NCI-H345 treated with DMSO at 0.1 percent for 48 hours (cell line): Measurements from ENCODE around the gene SEC24D.
A peak's percentile ranks its signal among the peaks of the same experiment; 100 is the strongest.
"Not testable (repeated sequence)": the region's sequence is repeated elsewhere in the genome, so short reads cannot be mapped to it uniquely, and the experiment has no call there.

Experiments used
- DNase-seq: peaks from one replicate; lab custom pipeline; 2025; ENCODE audit not compliant: unreplicated experiment; lab: John Stamatoyannopoulos, UW

SEC24D gene, protein sequence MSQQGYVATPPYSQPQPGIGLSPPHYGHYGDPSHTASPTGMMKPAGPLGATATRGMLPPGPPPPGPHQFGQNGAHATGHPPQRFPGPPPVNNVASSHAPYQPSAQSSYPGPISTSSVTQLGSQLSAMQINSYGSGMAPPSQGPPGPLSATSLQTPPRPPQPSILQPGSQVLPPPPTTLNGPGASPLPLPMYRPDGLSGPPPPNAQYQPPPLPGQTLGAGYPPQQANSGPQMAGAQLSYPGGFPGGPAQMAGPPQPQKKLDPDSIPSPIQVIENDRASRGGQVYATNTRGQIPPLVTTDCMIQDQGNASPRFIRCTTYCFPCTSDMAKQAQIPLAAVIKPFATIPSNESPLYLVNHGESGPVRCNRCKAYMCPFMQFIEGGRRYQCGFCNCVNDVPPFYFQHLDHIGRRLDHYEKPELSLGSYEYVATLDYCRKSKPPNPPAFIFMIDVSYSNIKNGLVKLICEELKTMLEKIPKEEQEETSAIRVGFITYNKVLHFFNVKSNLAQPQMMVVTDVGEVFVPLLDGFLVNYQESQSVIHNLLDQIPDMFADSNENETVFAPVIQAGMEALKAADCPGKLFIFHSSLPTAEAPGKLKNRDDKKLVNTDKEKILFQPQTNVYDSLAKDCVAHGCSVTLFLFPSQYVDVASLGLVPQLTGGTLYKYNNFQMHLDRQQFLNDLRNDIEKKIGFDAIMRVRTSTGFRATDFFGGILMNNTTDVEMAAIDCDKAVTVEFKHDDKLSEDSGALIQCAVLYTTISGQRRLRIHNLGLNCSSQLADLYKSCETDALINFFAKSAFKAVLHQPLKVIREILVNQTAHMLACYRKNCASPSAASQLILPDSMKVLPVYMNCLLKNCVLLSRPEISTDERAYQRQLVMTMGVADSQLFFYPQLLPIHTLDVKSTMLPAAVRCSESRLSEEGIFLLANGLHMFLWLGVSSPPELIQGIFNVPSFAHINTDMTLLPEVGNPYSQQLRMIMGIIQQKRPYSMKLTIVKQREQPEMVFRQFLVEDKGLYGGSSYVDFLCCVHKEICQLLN

DNA sequence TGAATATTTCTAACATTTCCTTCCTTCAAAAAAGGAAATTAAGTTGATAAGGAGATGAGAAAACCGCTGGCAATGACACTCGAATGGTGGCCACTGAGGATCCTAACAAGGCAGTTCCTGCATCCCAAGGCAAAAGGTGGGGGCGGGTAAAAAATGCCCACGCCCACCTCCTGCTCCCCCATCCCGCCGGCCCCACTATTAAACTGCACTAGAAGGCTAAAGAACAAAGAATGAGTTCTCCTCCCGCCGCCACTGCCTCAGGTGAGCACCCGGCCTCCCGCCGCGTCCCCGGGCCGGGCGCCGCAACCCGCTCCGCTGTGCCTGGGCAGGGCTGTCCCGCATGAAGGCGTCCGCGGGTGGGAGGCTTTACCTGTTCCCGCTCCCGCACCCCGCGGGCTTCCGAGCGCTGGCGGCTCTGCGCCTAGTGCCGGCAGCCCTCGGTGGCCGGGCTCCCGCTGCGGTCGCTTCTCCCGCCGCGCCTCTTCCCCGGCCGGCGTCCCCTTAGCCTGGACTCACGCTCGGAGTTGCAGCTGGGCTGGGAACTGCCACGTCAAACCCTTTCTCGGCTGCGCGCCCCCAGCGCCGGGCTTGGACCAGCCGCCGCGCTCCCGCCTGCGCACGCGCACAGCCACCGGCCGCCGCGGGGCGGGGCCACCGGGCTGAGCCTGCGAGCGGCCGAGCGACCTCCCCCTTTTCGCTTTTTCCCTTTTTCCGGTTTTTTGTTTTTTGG lies at the start of gene SEC24D:
SEC24D (minus strand) TSS at position 556 of the 730 bp plus-strand sequence. CDS start 2,430 bp downstream, outside the sequence.
- DNase-seq = peak; percentile 33

DNA sequence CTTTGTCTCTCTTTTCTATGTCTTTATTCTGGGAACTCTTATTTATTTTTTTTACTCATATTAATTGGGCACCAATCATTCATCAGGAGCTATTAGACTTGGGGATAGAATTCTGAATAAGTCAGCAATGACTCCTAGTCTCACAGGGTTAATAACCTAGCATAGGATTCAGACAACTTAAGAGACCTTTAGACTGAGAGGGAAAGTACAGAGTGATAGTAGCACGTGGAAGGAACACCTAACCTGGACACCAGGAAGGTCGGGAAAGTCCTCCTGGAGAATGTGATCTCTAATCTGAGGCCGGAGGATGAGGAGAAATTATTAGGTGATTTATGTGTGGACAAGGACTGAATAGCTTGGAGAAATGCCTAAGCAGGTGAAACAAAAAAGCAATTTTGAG lies 48.8 kb upstream of the SEC24D start:
- no peak for DNase-seq

DNA sequence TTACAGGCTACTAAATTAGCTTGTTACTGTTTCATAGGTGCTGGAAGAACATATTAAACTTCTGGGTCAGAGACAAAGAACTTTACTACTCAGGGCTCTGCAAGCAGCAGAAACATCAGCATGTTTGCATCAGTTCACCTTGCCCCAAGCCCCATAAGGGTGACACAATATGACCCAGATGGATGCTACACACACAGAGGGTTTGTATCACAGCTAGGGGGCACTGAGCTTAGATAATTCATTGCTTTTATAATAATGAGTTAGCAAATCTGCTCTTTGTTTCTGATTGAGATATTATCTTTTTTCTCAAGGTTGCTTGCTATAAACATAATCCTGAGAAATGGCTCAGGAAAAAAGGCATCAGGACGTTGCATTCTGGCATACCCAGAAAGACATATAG lies 47.9 kb upstream of the SEC24D start:
- no peak for DNase-seq

DNA sequence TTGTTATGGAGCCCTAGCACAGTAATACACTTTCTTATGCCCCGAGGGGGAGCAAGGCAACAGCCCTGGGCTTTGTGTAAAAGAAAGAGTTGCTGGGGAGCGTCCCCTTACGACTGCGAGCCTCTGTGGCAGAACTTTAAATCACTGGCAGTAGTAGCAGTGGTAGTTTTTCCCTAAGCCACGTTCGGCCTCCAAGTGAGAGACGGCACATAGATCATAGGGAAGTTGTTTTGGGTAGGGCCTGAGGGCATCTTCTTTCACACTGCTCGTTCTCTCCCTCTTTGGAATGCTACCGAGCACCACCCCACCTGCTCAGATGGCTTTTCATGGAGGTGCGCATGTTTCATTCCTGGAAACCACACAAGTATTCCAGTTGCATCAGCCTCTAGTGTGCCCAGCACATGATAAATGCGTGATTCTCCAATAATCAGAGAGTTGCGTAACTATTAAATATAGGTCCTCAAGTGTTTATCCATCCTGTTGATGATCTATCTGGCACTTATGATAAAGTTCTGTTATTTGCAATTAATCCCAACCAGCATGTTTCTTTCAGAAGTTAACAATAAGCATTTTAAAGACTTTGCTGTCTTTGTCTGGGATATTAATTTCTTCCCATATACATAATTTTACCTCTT lies 45.7 kb upstream of the SEC24D start:
- no peak for DNase-seq

DNA sequence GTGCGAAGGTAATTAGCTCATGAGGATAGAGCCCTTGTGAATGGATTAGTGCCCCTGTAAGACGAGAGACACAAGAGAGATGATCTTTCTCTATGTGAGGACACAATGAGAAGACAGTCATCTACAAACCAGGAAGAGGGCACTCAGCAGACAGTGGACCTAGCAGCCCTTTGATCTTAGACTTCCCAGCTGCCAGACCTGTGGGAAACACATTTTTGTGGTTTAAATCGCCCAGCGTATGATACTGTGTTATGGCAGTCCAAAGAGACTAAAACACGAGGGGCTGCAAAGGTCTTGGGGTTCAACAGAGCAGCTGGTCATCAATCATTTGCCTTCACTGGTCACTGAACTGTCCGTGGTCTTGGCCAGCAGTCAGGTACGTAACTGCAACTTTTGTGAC lies 43.5 kb upstream of the SEC24D start:
- no peak for DNase-seq

DNA sequence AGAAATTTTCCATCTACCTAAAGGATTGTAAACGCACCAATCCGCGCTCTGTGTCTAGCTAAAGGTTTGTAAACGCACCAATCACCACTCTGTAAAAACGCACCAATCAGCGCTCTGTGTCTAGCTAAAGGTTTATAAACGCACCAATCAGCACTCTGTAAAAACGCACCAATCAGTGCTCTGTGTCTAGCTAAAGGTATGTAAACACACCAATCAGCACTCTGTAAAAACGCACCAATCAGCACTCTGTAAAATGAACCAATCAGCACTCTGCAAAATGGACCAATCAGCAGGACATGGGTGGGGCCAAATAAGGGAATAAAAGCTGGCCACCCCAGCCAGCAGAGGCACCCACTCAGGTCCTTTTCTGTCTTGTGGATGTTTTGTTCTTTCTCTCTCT lies 42.6 kb upstream of the SEC24D start:
- DNase-seq = not testable (repeated sequence)

DNA sequence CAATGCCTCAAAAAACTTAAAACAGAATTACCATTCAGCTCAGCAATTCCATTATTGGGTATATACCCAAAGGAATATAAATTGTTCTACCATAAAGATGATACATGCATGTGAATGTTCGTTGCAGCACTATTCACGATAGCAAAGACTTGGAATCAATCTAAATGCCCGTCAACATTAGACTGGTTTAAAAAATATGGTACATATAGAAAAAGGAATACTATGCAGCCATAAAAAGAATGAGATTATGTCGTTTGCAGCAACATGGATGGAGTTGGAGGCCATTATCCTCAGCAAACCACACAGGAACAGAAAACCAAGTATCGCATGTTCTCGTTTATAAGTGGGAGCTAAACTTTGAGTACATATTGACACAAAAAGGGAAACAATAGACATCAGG lies 41.9 kb upstream of the SEC24D start:
- DNase-seq = no peak

DNA sequence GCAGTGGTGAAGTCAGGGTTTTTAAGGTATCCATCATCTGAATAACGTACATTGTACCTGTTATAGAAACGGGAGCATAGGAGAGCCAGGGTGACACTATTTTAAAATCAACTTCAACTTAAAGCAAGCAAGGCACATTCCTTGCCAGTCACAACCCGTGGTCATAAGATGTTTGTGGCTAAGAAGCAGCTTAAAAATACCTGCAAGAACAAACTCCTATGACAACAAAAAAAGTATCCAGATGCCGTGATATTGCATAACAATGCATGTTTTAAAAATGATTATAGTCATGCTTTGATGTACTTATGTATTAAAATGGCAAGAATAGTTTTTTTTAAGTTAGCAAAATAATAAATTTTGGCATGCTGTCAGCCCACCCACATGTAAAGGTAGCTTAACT lies 36.3 kb upstream of the SEC24D start:
- no peak for DNase-seq

DNA sequence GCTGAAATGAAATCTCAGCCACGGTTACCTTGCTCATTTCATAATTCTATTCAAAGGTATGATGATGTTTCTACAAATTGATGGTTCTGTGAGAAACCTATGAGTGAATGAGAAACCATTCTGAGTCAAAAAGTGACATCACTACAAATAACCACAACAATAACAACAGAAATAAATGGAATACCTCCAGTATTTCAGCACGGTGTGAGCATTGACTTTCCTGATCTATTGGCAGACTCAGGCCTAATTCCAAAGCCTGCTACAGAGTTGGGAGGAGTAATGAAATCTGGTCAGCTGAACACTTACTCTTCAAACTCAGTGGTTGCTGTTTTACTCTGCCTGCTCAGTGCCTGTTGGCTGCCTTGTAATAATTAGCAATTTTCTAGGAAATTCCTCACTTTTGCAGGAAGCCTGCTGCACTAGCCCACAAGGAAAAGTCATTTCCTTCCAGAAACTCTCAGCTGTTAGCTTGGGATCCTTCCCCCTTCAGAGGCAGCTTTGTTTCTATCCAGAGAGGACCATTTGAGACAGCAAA lies 33.9 kb upstream of the SEC24D start:
- DNase-seq = no peak

DNA sequence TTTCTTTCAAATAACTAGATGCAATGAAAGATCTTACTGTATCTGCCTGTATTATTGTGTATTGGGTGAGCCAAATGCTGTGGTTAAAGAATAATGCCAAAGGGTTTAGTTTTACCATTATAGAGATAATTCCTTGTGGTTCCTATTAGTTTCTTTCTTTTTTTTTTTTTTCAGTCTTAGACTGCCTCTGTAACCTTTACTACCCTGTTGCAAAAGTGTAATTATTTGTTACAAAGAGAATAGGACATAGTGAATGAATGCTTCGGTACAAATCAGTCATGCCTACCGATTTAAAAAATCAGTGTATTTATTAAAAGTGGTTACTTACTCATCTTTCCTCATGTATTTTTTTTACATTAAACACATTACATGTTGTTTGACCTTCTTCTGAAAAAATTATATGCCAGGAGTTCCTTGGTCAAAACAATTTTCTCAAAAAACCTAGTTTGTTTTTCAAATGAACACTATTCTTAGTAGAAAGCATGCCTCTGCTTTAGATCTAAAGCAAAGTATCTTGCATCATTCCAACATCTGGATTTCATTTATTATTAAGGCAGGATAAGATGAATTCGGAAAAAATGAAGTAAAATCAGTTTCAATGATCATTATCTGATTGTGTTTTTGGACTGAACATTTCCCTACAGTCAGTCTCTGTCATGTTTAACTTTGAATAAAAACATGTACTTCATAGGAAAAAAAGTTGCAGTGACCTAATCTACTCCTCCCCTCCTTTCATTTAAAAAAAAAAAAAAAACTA lies 31.6 kb upstream of the SEC24D start:
- no peak for DNase-seq

DNA sequence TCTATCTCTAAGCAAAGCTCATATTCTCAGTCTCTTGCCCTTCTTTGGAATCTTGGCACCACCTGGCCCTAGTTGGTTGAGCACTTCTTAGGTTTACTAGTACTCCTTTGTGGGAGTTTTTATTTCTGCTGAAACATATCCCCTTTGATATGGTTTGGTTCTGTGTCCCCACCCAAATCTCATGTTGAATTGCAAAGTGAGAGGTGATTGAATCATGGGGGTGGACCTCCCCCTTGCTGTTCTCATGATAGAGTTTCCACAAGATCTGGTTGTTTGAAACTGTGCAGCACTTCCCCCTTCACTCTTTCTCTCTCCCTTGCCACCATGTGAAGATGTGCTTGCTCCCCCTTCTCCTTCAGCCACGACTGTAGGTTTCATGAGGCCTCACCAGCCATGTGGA lies 30.5 kb upstream of the SEC24D start:
- DNase-seq = no peak

DNA sequence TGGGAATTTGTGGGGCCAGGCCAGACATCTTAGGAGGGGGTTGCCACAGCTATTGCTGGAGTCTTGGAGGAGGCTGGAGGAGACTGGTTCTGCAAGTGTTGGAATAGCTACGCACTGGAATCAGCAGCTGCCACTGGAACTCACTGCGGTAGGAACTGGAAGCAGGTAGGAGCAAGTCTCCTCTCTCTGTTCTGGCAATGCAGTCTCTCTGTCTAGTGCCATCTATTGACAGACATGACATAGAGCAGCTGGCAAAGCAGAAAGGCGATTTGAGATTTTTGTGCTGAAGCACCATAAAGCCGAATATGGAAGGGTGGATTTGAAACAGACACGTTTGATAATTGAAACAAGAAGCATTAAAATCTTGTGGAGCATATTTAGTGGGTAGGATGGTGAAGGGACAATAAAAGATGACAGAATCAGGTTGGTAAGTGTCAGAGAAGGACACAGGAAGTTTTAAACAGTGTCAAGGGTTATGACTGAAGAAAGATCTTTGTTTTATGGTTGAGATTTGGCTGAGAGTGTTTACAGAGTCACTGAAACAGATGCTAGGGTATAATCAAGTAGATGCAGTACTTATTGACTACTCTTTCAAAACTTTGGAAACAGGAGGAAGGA lies 29.3 kb upstream of the SEC24D start:
- DNase-seq = peak; percentile 26

DNA sequence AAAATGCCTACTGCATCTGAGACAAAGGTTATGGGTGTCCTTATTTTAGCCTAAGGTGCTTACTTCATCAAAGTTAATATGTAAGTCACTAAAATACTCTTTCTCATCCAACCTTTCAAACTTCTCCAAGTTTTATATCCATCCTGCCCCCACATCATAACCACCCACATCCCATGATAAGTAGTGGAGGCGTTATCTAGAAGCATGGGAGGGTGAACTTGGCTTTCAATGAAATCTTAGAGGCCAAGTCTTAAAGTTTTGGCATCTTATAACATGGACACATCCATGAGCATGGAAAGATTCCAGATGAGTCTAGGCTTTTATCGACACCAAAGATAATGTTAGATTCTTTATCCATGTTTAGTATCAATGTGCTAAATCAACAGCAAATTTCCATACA lies 22.9 kb upstream of the SEC24D start:
- DNase-seq = no peak

DNA sequence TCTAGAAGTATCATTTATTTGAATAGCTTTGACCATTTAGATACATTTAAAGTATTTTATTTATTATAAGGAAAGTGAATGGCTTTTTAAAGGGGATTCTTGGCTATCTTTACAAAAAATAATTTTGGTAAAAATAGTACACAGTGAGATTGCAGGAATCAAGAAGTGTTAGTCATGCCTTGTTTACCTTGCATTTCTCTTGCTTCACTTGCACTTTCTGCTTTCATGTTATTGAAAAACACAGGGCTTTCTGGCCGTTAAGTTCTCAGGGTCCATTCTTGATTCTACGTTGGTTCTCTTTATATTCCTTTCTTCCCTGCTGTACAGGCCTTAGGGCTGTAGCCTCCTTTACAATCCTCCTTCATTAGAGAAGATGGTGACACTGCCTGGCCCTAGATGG lies 21.8 kb upstream of the SEC24D start:
- no peak for DNase-seq

DNA sequence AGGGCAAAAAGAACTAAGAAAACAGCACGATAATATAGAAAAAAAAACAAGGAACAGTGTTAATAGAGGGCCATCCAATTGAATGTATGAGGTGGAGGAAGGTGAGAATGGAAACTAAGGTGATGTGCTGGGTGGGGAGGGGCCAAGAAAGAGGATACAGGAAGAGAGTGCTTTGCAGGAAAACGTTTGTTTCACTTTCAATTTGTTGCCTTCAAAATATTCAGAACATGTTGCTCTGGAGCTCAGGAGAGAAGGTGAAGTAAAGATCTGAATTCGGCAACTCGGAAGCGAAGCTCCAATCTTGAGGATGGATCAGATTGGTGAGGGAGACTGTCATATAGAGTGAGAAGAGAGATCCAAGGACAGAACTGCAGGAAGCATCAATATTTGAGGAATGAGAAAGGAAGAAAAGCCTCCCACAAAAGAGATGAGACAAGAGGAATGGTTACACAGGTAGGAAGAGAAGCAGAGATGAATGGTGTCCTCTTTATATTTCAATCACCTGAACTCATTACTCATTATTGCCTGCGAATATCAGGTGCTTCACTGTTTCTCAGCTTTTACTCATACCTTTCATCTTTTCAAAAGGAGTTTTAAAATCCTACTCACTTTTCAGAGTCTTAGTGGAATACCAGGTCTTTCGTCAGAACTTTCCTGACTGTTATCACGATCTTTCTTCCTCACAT lies 14.7 kb upstream of the SEC24D start:
- no peak for DNase-seq

DNA sequence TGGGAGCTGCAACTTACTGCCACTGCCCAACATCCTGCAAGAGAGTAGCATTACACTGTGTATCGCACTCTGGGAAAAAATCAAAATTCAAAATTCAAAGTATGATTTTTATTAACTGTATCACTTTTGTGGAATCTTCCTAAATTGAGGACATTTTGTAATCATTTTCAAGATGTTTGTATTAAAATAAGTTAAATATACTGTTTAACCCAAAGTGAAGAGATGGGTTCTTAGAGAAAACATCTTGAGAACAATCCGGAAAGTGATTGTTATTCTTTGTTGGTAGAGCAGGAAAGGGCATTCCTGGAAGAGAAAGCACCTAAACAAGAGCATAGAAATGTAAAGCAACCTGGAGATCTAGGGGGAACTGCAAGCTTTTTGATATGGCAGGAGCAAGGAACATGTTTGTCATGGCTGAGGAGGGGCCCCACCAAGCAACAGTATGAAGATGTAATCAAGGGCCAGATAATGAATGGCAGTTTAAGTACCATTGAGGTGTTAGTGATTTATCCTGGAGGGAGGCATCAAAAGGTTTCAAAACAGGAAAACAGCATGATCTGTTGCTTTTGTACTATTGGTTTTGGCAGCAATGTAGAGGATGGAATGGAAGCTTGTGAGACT lies 14.1 kb upstream of the SEC24D start:
- no peak for DNase-seq

DNA sequence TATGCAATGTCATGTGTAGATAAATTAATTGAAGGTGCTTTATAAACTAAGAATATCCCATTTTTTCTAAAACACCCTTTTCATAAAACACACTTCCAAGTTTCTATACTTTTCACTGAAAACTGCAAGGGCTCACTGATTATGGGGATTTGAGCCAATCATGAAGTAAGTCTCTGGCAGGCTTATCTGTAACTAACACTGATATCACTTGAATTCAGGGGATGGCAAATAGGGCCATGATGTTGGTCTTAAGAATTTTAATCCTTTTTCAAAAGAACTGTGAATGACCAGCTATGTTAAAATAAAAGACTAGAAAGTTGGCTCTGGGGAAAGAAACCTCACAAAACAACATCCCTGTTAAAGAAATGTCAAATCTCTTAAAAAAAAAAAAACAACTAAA lies 13.0 kb upstream of the SEC24D start:
- no peak for DNase-seq

DNA sequence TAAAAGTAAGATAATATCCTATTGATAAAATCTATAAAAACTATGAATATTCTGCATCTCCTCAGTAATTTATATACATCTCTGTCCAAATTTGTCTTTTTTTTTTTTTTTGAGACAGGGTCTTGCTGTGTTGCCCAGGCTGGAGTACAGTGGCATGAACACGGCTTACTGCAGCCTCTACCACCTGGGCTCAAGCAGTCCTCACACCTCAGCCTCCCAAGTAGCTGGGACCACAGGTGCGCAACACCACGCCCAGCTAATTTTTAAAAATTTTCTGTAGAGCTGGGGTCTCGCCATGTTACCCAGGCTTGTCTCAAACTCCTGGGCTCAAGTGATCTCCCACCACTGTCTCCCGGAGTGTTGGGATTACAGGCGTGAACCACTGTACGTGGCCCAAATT lies 12.3 kb upstream of the SEC24D start:
- DNase-seq = no peak
